GM10266 (cell line): ENCODE data around the gene COL7A1.

Experiments used
- DNase-seq: peaks from one replicate; pipeline ENCODE4 v3.0.0; 2012; ENCODE audit errors: extremely low spot score
- TF ChIP-seq, protein P1 (sequence below): IDR thresholded peaks from 2 replicates; pipeline ENCODE4 v1.5.1; 2012; ENCODE audit warnings: mild to moderate bottlenecking, low read depth; ENCODE audit not compliant: control insufficient read depth, insufficient read depth; ENCODE audit errors: missing control alignments

The COL7A1 gene

DNA sequence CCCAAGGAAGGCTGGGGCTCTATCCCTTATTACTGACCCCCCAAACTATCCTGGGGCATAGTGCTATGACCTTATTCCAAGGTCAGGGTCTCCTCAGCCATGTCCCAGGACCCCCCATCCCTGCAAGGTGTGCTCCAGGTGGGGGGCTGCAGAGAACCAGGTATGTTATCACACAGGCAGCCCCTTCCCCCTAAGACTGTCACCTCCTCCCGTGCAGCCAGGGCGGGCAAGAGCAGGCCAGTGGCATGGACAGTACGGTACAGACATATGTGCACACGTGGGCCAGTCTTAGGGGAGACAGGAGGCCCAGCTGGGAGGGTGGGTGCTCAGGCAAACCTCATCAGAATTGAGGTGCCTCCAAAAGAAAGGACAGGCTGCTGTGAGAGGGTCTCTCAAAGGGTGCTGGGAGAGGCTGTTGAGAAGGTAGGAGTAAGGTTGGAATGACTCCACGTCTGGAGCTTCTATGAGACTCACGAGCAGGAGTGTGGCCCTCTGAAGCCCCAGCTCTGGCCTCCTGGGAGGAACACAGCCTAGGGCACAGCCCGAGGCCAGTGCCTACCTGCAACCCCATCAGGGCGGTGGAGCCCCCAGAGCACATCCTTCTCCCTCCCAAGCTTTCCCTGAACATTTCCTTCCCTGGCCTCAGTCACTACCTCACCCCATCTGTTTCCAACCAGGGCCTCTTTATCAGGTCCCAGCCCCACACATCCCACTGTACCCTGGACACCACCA is 1.7 kb upstream of the COL7A1 start:
- DNase-seq, result no peak
- TF ChIP-seq, protein P1, sequence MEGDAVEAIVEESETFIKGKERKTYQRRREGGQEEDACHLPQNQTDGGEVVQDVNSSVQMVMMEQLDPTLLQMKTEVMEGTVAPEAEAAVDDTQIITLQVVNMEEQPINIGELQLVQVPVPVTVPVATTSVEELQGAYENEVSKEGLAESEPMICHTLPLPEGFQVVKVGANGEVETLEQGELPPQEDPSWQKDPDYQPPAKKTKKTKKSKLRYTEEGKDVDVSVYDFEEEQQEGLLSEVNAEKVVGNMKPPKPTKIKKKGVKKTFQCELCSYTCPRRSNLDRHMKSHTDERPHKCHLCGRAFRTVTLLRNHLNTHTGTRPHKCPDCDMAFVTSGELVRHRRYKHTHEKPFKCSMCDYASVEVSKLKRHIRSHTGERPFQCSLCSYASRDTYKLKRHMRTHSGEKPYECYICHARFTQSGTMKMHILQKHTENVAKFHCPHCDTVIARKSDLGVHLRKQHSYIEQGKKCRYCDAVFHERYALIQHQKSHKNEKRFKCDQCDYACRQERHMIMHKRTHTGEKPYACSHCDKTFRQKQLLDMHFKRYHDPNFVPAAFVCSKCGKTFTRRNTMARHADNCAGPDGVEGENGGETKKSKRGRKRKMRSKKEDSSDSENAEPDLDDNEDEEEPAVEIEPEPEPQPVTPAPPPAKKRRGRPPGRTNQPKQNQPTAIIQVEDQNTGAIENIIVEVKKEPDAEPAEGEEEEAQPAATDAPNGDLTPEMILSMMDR, result no peak

DNA sequence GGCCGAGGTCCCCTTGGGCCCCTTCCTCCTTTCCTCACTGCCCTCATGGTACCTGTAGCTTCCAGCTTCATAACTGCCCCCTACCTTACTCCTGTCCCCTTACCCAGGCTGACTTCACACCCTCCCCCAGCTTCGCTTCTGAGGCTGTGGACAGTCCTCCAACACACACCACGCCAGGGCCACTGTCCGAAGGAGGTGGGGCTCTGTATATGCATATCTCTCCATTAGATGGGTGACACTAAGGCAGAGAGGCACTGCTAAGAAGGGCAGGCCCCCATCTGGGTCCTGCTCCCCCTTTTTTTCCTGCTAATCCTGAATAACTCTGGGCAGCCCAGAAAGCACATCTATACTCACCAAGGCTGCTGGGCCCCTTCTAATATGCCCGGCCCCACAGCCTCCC is 1.0 kb upstream of the COL7A1 start:
- DNase-seq, result no peak
- TF ChIP-seq, protein P1, result no peak

GRCh38 chr3:48595526-48596121 is 495 bp upstream of the COL7A1 start:
- TF ChIP-seq, protein P1, result no peak
- no peak for DNase-seq

GRCh38 chr3:48594417-48595049 is 596 bp downstream of the COL7A1 start:
- TF ChIP-seq, protein P1, result no peak
- DNase-seq, result no peak

DNA sequence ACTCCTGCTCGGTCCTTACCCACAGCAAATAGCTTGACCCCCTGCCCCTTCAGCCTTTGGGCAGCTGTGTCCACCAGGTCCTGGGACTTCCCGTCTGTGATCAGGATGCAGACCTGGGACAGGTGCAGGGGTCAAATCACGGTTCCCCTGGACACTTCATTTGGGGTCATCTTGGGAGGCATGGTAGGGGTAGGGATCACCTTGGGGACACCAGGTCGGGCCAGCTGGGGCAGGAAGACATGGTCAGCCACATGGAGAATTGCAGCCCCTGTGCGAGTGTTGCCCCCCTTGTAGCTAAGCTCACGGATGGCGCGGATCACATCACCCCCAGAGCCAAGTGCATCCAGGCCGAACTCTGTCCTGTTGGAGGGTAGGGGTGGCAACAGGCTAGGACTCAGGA is 1.8 kb downstream of the COL7A1 start:
- TF ChIP-seq, protein P1, result no peak
- DNase-seq, result no peak

DNA sequence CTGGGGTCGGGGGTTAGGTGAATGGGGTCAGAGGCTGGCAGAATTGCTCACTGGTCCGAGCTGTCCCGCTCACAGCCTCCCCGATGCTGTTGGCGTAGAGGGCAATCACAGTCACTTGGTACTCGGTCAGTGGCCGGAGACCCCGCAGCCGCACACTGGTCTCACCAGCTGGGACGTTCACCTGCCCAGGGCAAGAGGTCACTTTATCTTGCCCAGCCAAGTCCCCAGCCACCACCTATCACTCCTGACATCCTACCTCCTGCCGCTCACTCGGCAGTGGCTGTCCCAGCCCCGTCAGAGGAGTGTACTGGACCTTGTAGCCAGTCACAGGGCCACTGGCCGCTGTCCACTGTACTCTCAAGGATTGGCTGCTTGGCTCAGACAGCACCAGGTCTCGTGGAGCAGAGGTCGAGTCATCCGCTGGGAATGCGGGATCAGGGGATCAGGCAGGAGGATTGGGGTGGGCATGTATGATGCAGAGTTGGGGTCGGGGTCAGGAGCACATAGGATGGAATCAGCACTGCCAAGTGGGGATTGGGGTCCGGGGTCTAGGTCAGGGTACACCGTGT is 2.5 kb downstream of the COL7A1 start:
- DNase-seq, result no peak
- TF ChIP-seq, protein P1, result no peak

- TF ChIP-seq, protein P1, result no peak
- no peak for DNase-seq
Observed at GRCh38 chr3:48591886-48592518, 3.1 kb downstream of the COL7A1 start.
